B cell (primary cell): Measurements from ENCODE around the gene ZCCHC13. TPM values are rescaled to one million over a fixed set of nuclear protein-coding genes. Genes with fewer than 3 reads are reported as not detected.
"Not testable (repeated sequence)": the region's sequence is repeated elsewhere in the genome, so short reads cannot be mapped to it uniquely, and the experiment has no call there.

Source experiments
- ATAC-seq: fragments of 200-7000 bp; cut with Tn5 transposase; one replicate; pipeline ENCODE4 v1.10.0; 2021; ENCODE audit warnings: low read depth, mild to moderate bottlenecking, moderate number of reproducible peaks, moderate library complexity
- CTCF ChIA-PET: fragments of 350-600 bp; sonication (Branson Sonifier 250); formaldehyde crosslinking; loops from one replicate; lab custom pipeline; 2021; ENCODE audit warnings: antibody characterized with exemption, inconsistent platforms; lab: Charles Lee
- POLR2A ChIA-PET: fragments of 350-600 bp; sonication (Branson Sonifier 250); formaldehyde crosslinking; loops from one replicate; lab custom pipeline; 2021; ENCODE audit warnings: antibody characterized with exemption; lab: Charles Lee
- DNase-seq: peaks from one replicate; pipeline ENCODE4 v3.0.0; 2013
- H2AFZ ChIP-seq: 2 replicates; pipeline ENCODE4 v1.6.1; 2012; ENCODE audit warnings: mild to moderate bottlenecking, low read depth, low read length; ENCODE audit not compliant: insufficient read depth, poor library complexity, severe bottlenecking
- H3K27ac ChIP-seq, 2 donors: 1 replicate in 1 of 2; 2 replicates in 1 of 2; pipeline ENCODE4 v1.5.1; 2012 to 2013; ENCODE audit warnings: low read length in 2 of 2, mild to moderate bottlenecking in 2 of 2, moderate library complexity in 1 of 2
- H3K27me3 ChIP-seq, 4 experiments: fragments of 200-600 bp in 1 of 4; sonication (generic) in 1 of 4; replicated peaks in 1 of 4; 1 replicate in 2 of 4; 2 replicates in 2 of 4; pipeline versions ENCODE4 v1.6.1 to v1.7.0; 2013 to 2016; ENCODE audit warnings: low read length in 3 of 4, mild to moderate bottlenecking in 2 of 4, mixed read lengths in 1 of 4, moderate library complexity in 1 of 4; ENCODE audit not compliant: insufficient read depth in 4 of 4, control insufficient read depth in 3 of 4; ENCODE audit errors: control extremely low read depth in 1 of 4
- H3K36me3 ChIP-seq, 2 experiments: replicated peaks in 1 of 2; 1 replicate in 1 of 2; 2 replicates in 1 of 2; pipeline versions ENCODE4 v1.6.1 to v1.7.1; 2013; ENCODE audit warnings: low read length in 1 of 2; ENCODE audit not compliant: insufficient read depth in 2 of 2, control insufficient read depth in 1 of 2; ENCODE audit errors: control extremely low read depth in 1 of 2, extremely low read depth in 1 of 2
- H3K4me1 ChIP-seq, 2 donors: fragments of 200-600 bp in 1 of 2; sonication (generic) in 1 of 2; 1 replicate in 1 of 2; 2 replicates in 1 of 2; pipeline versions ENCODE4 v1.5.1 to v1.6.1; 2013 to 2017; ENCODE audit warnings: low read length in 2 of 2; ENCODE audit not compliant: control insufficient read depth in 2 of 2, insufficient read depth in 2 of 2
- H3K4me2 ChIP-seq: replicated peaks from 2 replicates; pipeline ENCODE3; 2012; ENCODE audit warnings: mild to moderate bottlenecking, low read depth, low read length; ENCODE audit not compliant: poor library complexity, severe bottlenecking
- H3K4me3 ChIP-seq, 5 experiments: fragments of 200-600 bp in 1 of 5; sonication (generic) in 1 of 5; 1 replicate in 3 of 5; 2 replicates in 2 of 5; pipeline versions ENCODE4 v1.5.1 to v1.7.0; 2011 to 2016; ENCODE audit warnings: low read length in 4 of 5, mild to moderate bottlenecking in 4 of 5, low read depth in 2 of 5, control low read depth in 1 of 5, moderate library complexity in 1 of 5; ENCODE audit not compliant: insufficient read depth in 1 of 5; ENCODE audit errors: control extremely low read depth in 1 of 5, extremely low read depth in 1 of 5
- H3K79me2 ChIP-seq: fragments of 200-600 bp; sonication (generic); one replicate; pipeline ENCODE4 v1.6.0; 2016; ENCODE audit warnings: low read length; ENCODE audit not compliant: control insufficient read depth, insufficient read depth
- H3K9ac ChIP-seq: fragments of 200-600 bp; sonication (generic); 2 replicates; pipeline ENCODE4 v1.6.1; 2017; ENCODE audit warnings: mild to moderate bottlenecking, low read length, moderate library complexity
- H3K9me3 ChIP-seq, 3 donors: one replicate each; pipeline versions ENCODE4 v1.6.1 to v1.7.1; 2013; ENCODE audit warnings: low read length in 2 of 3; ENCODE audit not compliant: control insufficient read depth in 2 of 3, insufficient read depth in 1 of 3; ENCODE audit errors: control extremely low read depth in 1 of 3
- H4K20me1 ChIP-seq: 2 replicates; pipeline ENCODE4 v1.6.0; 2012; ENCODE audit warnings: mild to moderate bottlenecking, low read length; ENCODE audit not compliant: insufficient read depth, control insufficient read depth, poor library complexity, severe bottlenecking
- H3K27ac Mint-ChIP-seq: one replicate; pipeline ENCODE4 v1.8.0; 2021; ENCODE audit warnings: mixed read lengths
- H3K27me3 Mint-ChIP-seq: one replicate; pipeline ENCODE4 v1.8.0; 2021; ENCODE audit warnings: mixed read lengths
- H3K4me1 Mint-ChIP-seq: one replicate; pipeline ENCODE4 v1.8.0; 2021; ENCODE audit warnings: mixed read lengths
- H3K4me3 Mint-ChIP-seq: one replicate; pipeline ENCODE4 v1.8.0; 2021; ENCODE audit warnings: mixed read lengths
- H3K9me3 Mint-ChIP-seq: one replicate; pipeline ENCODE4 v1.8.0; 2022; ENCODE audit warnings: mixed read lengths; ENCODE audit not compliant: insufficient read depth
- CTCF ChIP-seq: fragments of 200-600 bp; IDR thresholded peaks from one replicate; pipeline ENCODE4 v1.8.0; 2022; ENCODE audit warnings: antibody characterized with exemption, mild to moderate bottlenecking
- EZH2 ChIP-seq: IDR thresholded peaks from 2 replicates; pipeline ENCODE4 v1.6.1; 2012; ENCODE audit warnings: borderline replicate concordance, low read depth, mild to moderate bottlenecking, moderate library complexity, low read length; ENCODE audit not compliant: insufficient read depth, poor library complexity, severe bottlenecking
- WGBS: methylation state at CpG from one replicate; pipeline ENCODE4 v1.1.5; 2013; ENCODE audit warnings: missing lambda C conversion rate; ENCODE audit not compliant: insufficient coverage; 5-methylcytosine and 5-hydroxymethylcytosine counted together
- intact Hi-C: fragments of 100-400 bp; cut with micrococcal nuclease; formaldehyde crosslinking; loops from one replicate; pipeline ENCODE4 v1.10.0; 2022
- polyA minus RNA-seq: library from RNA; depleted of rRNA, polyadenylated mRNA; stranded (reverse); fragments of >200 nt; gene quantifications from 2 replicates; pipeline ENCODE4 v1.2.3, GENCODE V29; 2012
- polyA plus RNA-seq: library from polyadenylated mRNA; depleted of rRNA; stranded (reverse); fragments of >200 nt; gene quantifications from 2 replicates; pipeline ENCODE4 v1.2.3, GENCODE V29; 2012
- total RNA-seq, 2 donors: library from RNA; stranded (reverse); fragments of 120-200 nt in 1 of 2; gene quantifications; 1 replicate in 1 of 2; 2 replicates in 1 of 2; pipeline versions ENCODE4 v1.2.3 to v1.2.4, GENCODE V29; 2013 to 2022

ZCCHC13 gene
- not detected in 2 replicates for total RNA-seq
- total RNA-seq (2013) = not detected
- not detected in 2 replicates for polyA plus RNA-seq
- not detected in 2 replicates for polyA minus RNA-seq

GRCh38 chrX:74304016-74304415 lies at the start of gene ZCCHC13:
ZCCHC13 (plus strand) TSS chrX:74304180; CDS start chrX:74304267, 87 bp downstream.
- no peaks in the 10 kb centered on the region for H3K36me3 ChIP-seq
- 100% methylated on average over 6 of the region's 20 CpGs for WGBS
- ChIA-PET POLR2A (no interaction called here), CTCF (no interaction called here)
- H3K4me1 ChIP-seq = no peaks in the 10 kb centered on the region
- DNase-seq (no peak), ATAC-seq (no peak)
- H3K4me1 Mint-ChIP-seq = no peaks in the 10 kb centered on the region
- H3K27ac Mint-ChIP-seq = no peak within 1 kb of the TSS
- H3K9me3 ChIP-seq = no peaks in the 10 kb centered on the region
- H2AFZ ChIP-seq = no peak within 1 kb of the TSS
- no peak within 1 kb of the TSS for H3K4me3 Mint-ChIP-seq
- no peak within 1 kb of the TSS for H3K9ac ChIP-seq
- H3K9me3 Mint-ChIP-seq = no peaks in the 10 kb centered on the region
- no peak within 1 kb of the TSS for H3K4me2 ChIP-seq
- H3K27me3 ChIP-seq = no peaks in the 10 kb centered on the region
- H3K27ac ChIP-seq = no peak within 1 kb of the TSS
- intact Hi-C loops = no loop called here
- no peaks in the 10 kb centered on the region for H4K20me1 ChIP-seq
- TF ChIP-seq EZH2 (no peak), CTCF (no peak)
- H3K79me2 ChIP-seq = no peaks in the 10 kb centered on the region
- H3K27me3 Mint-ChIP-seq = no peaks in the 10 kb centered on the region
- no peak within 1 kb of the TSS for H3K4me3 ChIP-seq

- H3K4me2 ChIP-seq, H3K4me1 Mint-ChIP-seq, CTCF ChIA-PET, H3K27ac Mint-ChIP-seq, DNase-seq, H3K27me3 Mint-ChIP-seq, H3K4me1 ChIP-seq, H3K27me3 ChIP-seq, H3K4me3 Mint-ChIP-seq, H3K27ac ChIP-seq, H3K4me3 ChIP-seq, H3K9me3 ChIP-seq, intact Hi-C loops, H4K20me1 ChIP-seq, H3K9me3 Mint-ChIP-seq, H3K79me2 ChIP-seq, ATAC-seq, POLR2A ChIA-PET, H3K9ac ChIP-seq, H2AFZ ChIP-seq: not testable (repeated sequence)
- peaks cover 0 to 19% of the 10 kb centered on the region in 2 experiments for H3K36me3 ChIP-seq
- no CpG with 5 or more reads among the region's 1 CpG for WGBS
Measured at GRCh38 chrX:74258111-74258510, 45.9 kb upstream of the ZCCHC13 start.
